ENCODE results near the gene GIPR. TPM values are rescaled to one million over a fixed set of nuclear protein-coding genes. Genes with fewer than 3 reads are reported as not detected.

GIPR gene
- total and polyA plus RNA-seq, 10 of the 15 experiments (the other 5 are each of a cell fraction or from before 2014, with no cell fraction given): 1.7 to 26.3 (median 13.7) TPM

GRCh38 chr19:45641274-45642105, 26.5 kb upstream of the GIPR start (continued):
- TF ChIP-seq POU2F2 (IDR thresholded peaks at IDR 0.05; ENCODE audit: borderline replicate concordance, low read depth, low read length) (peak; percentile 32; the same call in 1 of the 3 replicates), CREB1 (IDR thresholded peaks at IDR 0.05; ENCODE audit: low read depth) (0 out of 2 replicates have a peak, but pooled peaks have one; percentile 41), SPI1 (IDR thresholded peaks at IDR 0.05; ENCODE audit: borderline replicate concordance, insufficient read depth, low read depth, low read length) (peak; percentile 73; the same call in 1 of the 2 replicates), RB1 (IDR thresholded peaks at IDR 0.05; ENCODE audit: borderline replicate concordance) (0 out of 2 replicates have a peak, but pooled peaks have one; percentile 51), NBN (IDR thresholded peaks at IDR 0.05) (peak; percentile 77; the same call in 1 of the 2 replicates), ZNF207 (IDR thresholded peaks at IDR 0.05; ENCODE audit: borderline replicate concordance) (peak; percentile 42; the same call in 1 of the 2 replicates), SMAD1 (IDR thresholded peaks at IDR 0.05; ENCODE audit: low read depth, partially characterized antibody) (no peak), ZNF687 (IDR thresholded peaks at IDR 0.05) (peak; percentile 64; the same call in 1 of the 2 replicates), STAT1 (conservative IDR thresholded peaks at IDR 0.05) (0 out of 2 replicates have a peak, but pooled peaks have one; percentile 53), MXI1 (IDR thresholded peaks at IDR 0.05; ENCODE audit: low read depth, low read length) (peak; percentile 70), NKRF (conservative IDR thresholded peaks at IDR 0.05) (peak; percentile 18; the same call in 1 of the 2 replicates), SMARCA5 (IDR thresholded peaks at IDR 0.05) (no peak), BACH1 (IDR thresholded peaks at IDR 0.05; ENCODE audit: borderline replicate concordance) (0 out of 2 replicates have a peak, but pooled peaks have one; percentile 27), SMAD5 (IDR thresholded peaks at IDR 0.05; ENCODE audit: low read depth) (0 out of 2 replicates have a peak, but pooled peaks have one; percentile 29), ATF7 (IDR thresholded peaks at IDR 0.05; ENCODE audit: low read depth) (0 out of 2 replicates have a peak, but pooled peaks have one; percentile 48), ESRRA (IDR thresholded peaks at IDR 0.05; ENCODE audit: low read length) (no peak), POLR2A (IDR thresholded peaks at IDR 0.05; ENCODE audit: low read depth, low read length) (peak; percentile 67)
- TF ChIP-seq, protein P1, sequence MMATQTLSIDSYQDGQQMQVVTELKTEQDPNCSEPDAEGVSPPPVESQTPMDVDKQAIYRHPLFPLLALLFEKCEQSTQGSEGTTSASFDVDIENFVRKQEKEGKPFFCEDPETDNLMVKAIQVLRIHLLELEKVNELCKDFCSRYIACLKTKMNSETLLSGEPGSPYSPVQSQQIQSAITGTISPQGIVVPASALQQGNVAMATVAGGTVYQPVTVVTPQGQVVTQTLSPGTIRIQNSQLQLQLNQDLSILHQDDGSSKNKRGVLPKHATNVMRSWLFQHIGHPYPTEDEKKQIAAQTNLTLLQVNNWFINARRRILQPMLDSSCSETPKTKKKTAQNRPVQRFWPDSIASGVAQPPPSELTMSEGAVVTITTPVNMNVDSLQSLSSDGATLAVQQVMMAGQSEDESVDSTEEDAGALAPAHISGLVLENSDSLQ (IDR thresholded peaks at IDR 0.05): peak; percentile 80
